ENCODE measurements around the gene MSRB2.

MSRB2 gene

DNA sequence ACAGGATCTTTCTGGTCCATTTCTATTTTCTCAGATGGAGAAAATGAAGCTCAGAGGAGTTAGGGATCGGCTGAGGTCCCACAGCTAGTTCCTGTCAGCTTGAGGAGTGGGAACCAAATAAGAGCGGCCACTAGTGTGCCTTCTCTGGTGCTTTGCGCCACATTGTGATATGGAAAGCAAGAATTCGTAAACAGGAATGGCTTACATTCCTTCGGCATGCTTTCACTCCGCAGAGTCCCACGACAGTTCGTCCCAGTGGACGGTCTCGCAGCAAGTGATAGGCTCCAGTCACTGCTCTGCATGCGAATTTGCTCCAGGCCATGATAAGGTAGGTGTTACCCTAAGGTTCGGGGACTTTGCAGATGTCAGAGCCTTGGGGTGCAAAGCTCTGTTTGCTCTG, 55.2 kb downstream of the MSRB2 start:
- Histone ChIP-seq H3K9me2 (ENCODE audit: low read depth, low read length) (no peaks in the 10 kb centered on the region), H3K27ac (ENCODE audit: low read depth, low read length, poor library complexity, severe bottlenecking) (no peak overlapping the region), H3K36me3 (ENCODE audit: insufficient read depth, low read length) (no peaks in the 10 kb centered on the region)

DNA sequence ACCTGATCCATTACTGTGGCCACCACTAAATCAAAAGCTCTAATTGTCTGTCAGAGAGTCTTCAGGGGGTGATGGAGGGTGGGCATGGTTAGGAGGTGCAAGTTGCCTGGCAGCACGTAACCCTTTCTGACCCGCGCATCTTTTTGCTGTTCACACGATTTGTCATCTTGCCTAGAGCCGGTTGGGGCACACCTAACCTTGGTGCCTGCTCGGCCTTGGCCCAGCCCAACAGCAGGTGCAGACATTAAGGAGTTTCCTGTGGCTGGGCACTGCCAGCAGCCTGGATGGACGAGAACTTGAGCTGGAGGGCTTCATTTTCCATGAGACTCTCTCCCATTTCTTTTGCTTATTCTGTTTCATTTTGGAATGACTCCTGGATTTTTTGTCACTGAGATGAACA, 55.7 kb downstream of the MSRB2 start:
- no peaks in the 10 kb centered on the region for H3K27me3 ChIP-seq (ENCODE audit: insufficient read depth, low read length)
- no peaks in the 10 kb centered on the region for H3K9me2 ChIP-seq (ENCODE audit: low read depth, low read length)
- no peak overlapping the region for H3K4me2 ChIP-seq (ENCODE audit: low read length)
- no peak overlapping the region for H3K9ac ChIP-seq (ENCODE audit: low read length)
- no peaks in the 10 kb centered on the region for H4K20me1 ChIP-seq (ENCODE audit: insufficient read depth, low read length)
- H3K4me3 ChIP-seq (ENCODE audit: low read depth, low read length, poor library complexity, severe bottlenecking) = no peak overlapping the region
- H3K36me3 ChIP-seq (ENCODE audit: insufficient read depth, low read length) = no peaks in the 10 kb centered on the region
- no peaks in the 10 kb centered on the region for H3K4me1 ChIP-seq (ENCODE audit: insufficient read depth, low read length, severe bottlenecking)
- no peaks in the 10 kb centered on the region for H3K79me2 ChIP-seq (ENCODE audit: insufficient read depth, low read length)
- H3F3A ChIP-seq (ENCODE audit: insufficient read depth, low read length) = no peaks in the 10 kb centered on the region
- H3K27ac ChIP-seq (ENCODE audit: low read depth, low read length, poor library complexity, severe bottlenecking) = no peak overlapping the region
- TF ChIP-seq EZH2 (IDR thresholded peaks at IDR 0.05; ENCODE audit: borderline replicate concordance, low read length) = no peak
- TF ChIP-seq, protein P1, sequence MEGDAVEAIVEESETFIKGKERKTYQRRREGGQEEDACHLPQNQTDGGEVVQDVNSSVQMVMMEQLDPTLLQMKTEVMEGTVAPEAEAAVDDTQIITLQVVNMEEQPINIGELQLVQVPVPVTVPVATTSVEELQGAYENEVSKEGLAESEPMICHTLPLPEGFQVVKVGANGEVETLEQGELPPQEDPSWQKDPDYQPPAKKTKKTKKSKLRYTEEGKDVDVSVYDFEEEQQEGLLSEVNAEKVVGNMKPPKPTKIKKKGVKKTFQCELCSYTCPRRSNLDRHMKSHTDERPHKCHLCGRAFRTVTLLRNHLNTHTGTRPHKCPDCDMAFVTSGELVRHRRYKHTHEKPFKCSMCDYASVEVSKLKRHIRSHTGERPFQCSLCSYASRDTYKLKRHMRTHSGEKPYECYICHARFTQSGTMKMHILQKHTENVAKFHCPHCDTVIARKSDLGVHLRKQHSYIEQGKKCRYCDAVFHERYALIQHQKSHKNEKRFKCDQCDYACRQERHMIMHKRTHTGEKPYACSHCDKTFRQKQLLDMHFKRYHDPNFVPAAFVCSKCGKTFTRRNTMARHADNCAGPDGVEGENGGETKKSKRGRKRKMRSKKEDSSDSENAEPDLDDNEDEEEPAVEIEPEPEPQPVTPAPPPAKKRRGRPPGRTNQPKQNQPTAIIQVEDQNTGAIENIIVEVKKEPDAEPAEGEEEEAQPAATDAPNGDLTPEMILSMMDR (IDR thresholded peaks at IDR 0.05; ENCODE audit: low read length) = no peak
- no peak overlapping the region for H2AFZ ChIP-seq (ENCODE audit: low read length)
- H3K9me3 ChIP-seq (ENCODE audit: low read length) = no peaks in the 10 kb centered on the region

More for the DNA sequence above, 55.2 kb downstream of the MSRB2 start:
- H3K4me2 ChIP-seq (ENCODE audit: low read length) = no peak overlapping the region
- no peaks in the 10 kb centered on the region for H4K20me1 ChIP-seq (ENCODE audit: insufficient read depth, low read length)
- no peaks in the 10 kb centered on the region for H3K4me1 ChIP-seq (ENCODE audit: insufficient read depth, low read length, severe bottlenecking)
- H3F3A ChIP-seq (ENCODE audit: insufficient read depth, low read length) = no peaks in the 10 kb centered on the region
- no peak overlapping the region for H2AFZ ChIP-seq (ENCODE audit: low read length)
- H3K27me3 ChIP-seq (ENCODE audit: insufficient read depth, low read length) = no peaks in the 10 kb centered on the region
- H3K79me2 ChIP-seq (ENCODE audit: insufficient read depth, low read length) = no peaks in the 10 kb centered on the region
- no peak for TF ChIP-seq EZH2 (IDR thresholded peaks at IDR 0.05; ENCODE audit: borderline replicate concordance, low read length)
- TF ChIP-seq, protein P1 (IDR thresholded peaks at IDR 0.05; ENCODE audit: low read length) = no peak
- H3K4me3 ChIP-seq (ENCODE audit: low read depth, low read length, poor library complexity, severe bottlenecking) = no peak overlapping the region
- H3K9me3 ChIP-seq (ENCODE audit: low read length) = no peaks in the 10 kb centered on the region
- H3K9ac ChIP-seq (ENCODE audit: low read length) = no peak overlapping the region

DNA sequence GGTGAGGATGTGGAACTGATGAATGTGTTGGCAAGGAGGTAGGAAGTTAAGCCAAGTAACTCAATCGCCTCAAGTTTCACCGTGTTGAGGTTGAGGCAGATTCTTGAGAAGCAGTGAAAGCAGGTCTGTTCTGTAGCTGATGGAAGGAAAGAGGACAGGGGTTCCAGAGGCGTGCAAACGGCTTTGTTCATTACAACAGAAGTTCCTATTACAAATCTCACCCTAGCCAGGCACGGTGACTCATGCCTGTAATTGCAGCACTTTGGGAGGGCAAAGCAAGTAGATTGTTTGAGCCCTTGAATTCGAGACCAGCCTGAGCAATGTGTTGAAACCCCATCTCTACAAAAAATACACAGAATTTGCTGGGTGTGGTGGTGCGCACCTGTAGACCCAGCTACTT, 59.8 kb downstream of the MSRB2 start:
- H3K4me2 ChIP-seq (ENCODE audit: low read length) = no peak overlapping the region
- H3K9me3 ChIP-seq (ENCODE audit: low read length) = no peaks in the 10 kb centered on the region
- no peak for TF ChIP-seq EZH2 (IDR thresholded peaks at IDR 0.05; ENCODE audit: borderline replicate concordance, low read length)
- TF ChIP-seq, protein P1 (IDR thresholded peaks at IDR 0.05; ENCODE audit: low read length) = no peak
- no peak overlapping the region for H2AFZ ChIP-seq (ENCODE audit: low read length)
- no peak overlapping the region for H3K27ac ChIP-seq (ENCODE audit: low read depth, low read length, poor library complexity, severe bottlenecking)
- H3K79me2 ChIP-seq (ENCODE audit: insufficient read depth, low read length) = no peaks in the 10 kb centered on the region
- no peaks in the 10 kb centered on the region for H3K27me3 ChIP-seq (ENCODE audit: insufficient read depth, low read length)
- no peak overlapping the region for H3K9ac ChIP-seq (ENCODE audit: low read length)
- H3K4me3 ChIP-seq (ENCODE audit: low read depth, low read length, poor library complexity, severe bottlenecking) = no peak overlapping the region
- H3K36me3 ChIP-seq (ENCODE audit: insufficient read depth, low read length) = no peaks in the 10 kb centered on the region
- H3K9me2 ChIP-seq (ENCODE audit: low read depth, low read length) = no peaks in the 10 kb centered on the region
- no peaks in the 10 kb centered on the region for H4K20me1 ChIP-seq (ENCODE audit: insufficient read depth, low read length)
- H3F3A ChIP-seq (ENCODE audit: insufficient read depth, low read length) = no peaks in the 10 kb centered on the region
- H3K4me1 ChIP-seq (ENCODE audit: insufficient read depth, low read length, severe bottlenecking) = no peaks in the 10 kb centered on the region

Measured in OCI-LY1 (cell line).